Skeletal muscle cell (primary cell): Measurements from ENCODE around the gene SLC25A31.
A peak's percentile ranks its signal among the peaks of the same experiment; 100 is the strongest.

ENCODE experiments used
- DNase-seq: peaks from one replicate; pipeline ENCODE4 v3.0.0-alpha.2; 2010; ENCODE audit warnings: low read depth
- H3K4me3 ChIP-seq: 2 replicates; pipeline ENCODE4 v1.5.1; 2011; ENCODE audit warnings: low read depth, mild to moderate bottlenecking, control low read depth, low read length, moderate library complexity

SLC25A31 gene

GRCh38 chr4:127730142-127730913 is at the start of gene SLC25A31:
Gene SLC25A31 (plus strand): TSS chr4:127730400. CDS start chr4:127730546, 146 bp downstream.
- no peak within 1 kb of the TSS for H3K4me3 ChIP-seq

GRCh38 chr4:127685292-127685691 is 44.9 kb upstream of the SLC25A31 start:
- no peak for DNase-seq
- no peak overlapping the region for H3K4me3 ChIP-seq

More at GRCh38 chr4:127730142-127730913, at the start of gene SLC25A31:
- no peak for DNase-seq

- no peak for DNase-seq
- H3K4me3 ChIP-seq = no peak overlapping the region
These were observed 43.5 kb upstream of the SLC25A31 start for GRCh38 chr4:127686658-127687057.

- no peak overlapping the region for H3K4me3 ChIP-seq
- no peak for DNase-seq
These were observed 42.6 kb upstream of the SLC25A31 start for GRCh38 chr4:127687580-127687979.

GRCh38 chr4:127698789-127699200 is 31.4 kb upstream of the SLC25A31 start:
- H3K4me3 ChIP-seq = no peak overlapping the region
- peak; percentile 61 for DNase-seq

- no peak overlapping the region for H3K4me3 ChIP-seq
- DNase-seq = peak; percentile 58
These were observed 21.2 kb upstream of the SLC25A31 start for GRCh38 chr4:127708985-127709384.

- no peak for DNase-seq
- no peak overlapping the region for H3K4me3 ChIP-seq
These were observed 20.7 kb upstream of the SLC25A31 start for GRCh38 chr4:127709456-127709855.

- DNase-seq = no peak
These were observed 1.2 kb downstream of the SLC25A31 start for GRCh38 chr4:127731406-127731805.

GRCh38 chr4:127732623-127733328 is 2.6 kb downstream of the SLC25A31 start:
- peak; percentile 4 for DNase-seq
- no peak overlapping the region for H3K4me3 ChIP-seq

More at GRCh38 chr4:127731406-127731805, 1.2 kb downstream of the SLC25A31 start:
- H3K4me3 ChIP-seq = no peak overlapping the region

GRCh38 chr4:127734976-127735375 is 4.8 kb downstream of the SLC25A31 start:
- no peak for DNase-seq
- no peak overlapping the region for H3K4me3 ChIP-seq

GRCh38 chr4:127737295-127737694 is 7.1 kb downstream of the SLC25A31 start:
- DNase-seq = no peak
- no peak overlapping the region for H3K4me3 ChIP-seq

- no peak overlapping the region for H3K4me3 ChIP-seq
- no peak for DNase-seq
These were observed 11.0 kb downstream of the SLC25A31 start for GRCh38 chr4:127741247-127741646.

- no peak overlapping the region for H3K4me3 ChIP-seq
- no peak for DNase-seq
These were observed 17.7 kb downstream of the SLC25A31 start for GRCh38 chr4:127747883-127748282.

GRCh38 chr4:127748957-127749356 is 18.8 kb downstream of the SLC25A31 start:
- no peak for DNase-seq
- H3K4me3 ChIP-seq = no peak overlapping the region

- no peak for DNase-seq
- no peak overlapping the region for H3K4me3 ChIP-seq
These were observed 26.7 kb downstream of the SLC25A31 start for GRCh38 chr4:127756906-127757305.

GRCh38 chr4:127759228-127759820 is 29.1 kb downstream of the SLC25A31 start:
- no peak for DNase-seq
- H3K4me3 ChIP-seq = no peak overlapping the region

GRCh38 chr4:127759893-127760292 is 29.7 kb downstream of the SLC25A31 start:
- DNase-seq = no peak
- no peak overlapping the region for H3K4me3 ChIP-seq

- H3K4me3 ChIP-seq = no peak overlapping the region
- no peak for DNase-seq
These were observed 41.5 kb downstream of the SLC25A31 start for GRCh38 chr4:127771535-127772275.

GRCh38 chr4:127772769-127773671 is 42.8 kb downstream of the SLC25A31 start:
- H3K4me3 ChIP-seq = no peak overlapping the region
- no peak for DNase-seq
